Liver (tissue), 9 donors: ENCODE results near the gene DNPH1. TPM values are rescaled to one million over a fixed set of nuclear protein-coding genes. Genes with fewer than 3 reads are reported as not detected.

Source experiments
- DNase-seq: peaks from one replicate; pipeline ENCODE4 v3.0.0-alpha.2; 2017; ENCODE audit warnings: low spot score
- H3K27ac ChIP-seq, 2 donors: one replicate each; pipeline ENCODE4 v1.7.0; 2013; ENCODE audit warnings: inconsistent platforms in 2 of 2, low read length in 2 of 2, control low read depth in 1 of 2, low read depth in 1 of 2, mild to moderate bottlenecking in 1 of 2
- H3K27me3 ChIP-seq, 4 donors: one replicate each; pipeline versions ENCODE4 v1.6.1 to v1.7.0; 2013; ENCODE audit warnings: low read length in 3 of 4, inconsistent platforms in 1 of 4, mild to moderate bottlenecking in 1 of 4, moderate library complexity in 1 of 4; ENCODE audit not compliant: control insufficient read depth in 4 of 4, insufficient read depth in 4 of 4
- H3K36me3 ChIP-seq, 4 donors: one replicate each; pipeline versions ENCODE4 v1.6.1 to v1.7.0; 2013; ENCODE audit warnings: low read length in 3 of 4, mild to moderate bottlenecking in 3 of 4, low read depth in 1 of 4, moderate library complexity in 1 of 4; ENCODE audit not compliant: control insufficient read depth in 4 of 4, insufficient read depth in 3 of 4
- H3K4me1 ChIP-seq, 4 donors: one replicate each; pipeline versions ENCODE4 v1.6.1 to v1.7.0; 2013; ENCODE audit warnings: low read length in 3 of 4, mild to moderate bottlenecking in 3 of 4, moderate library complexity in 1 of 4; ENCODE audit not compliant: control insufficient read depth in 4 of 4, insufficient read depth in 4 of 4
- H3K4me3 ChIP-seq, 3 donors: one replicate each; pipeline versions ENCODE4 v1.6.1 to v1.7.0; 2013; ENCODE audit warnings: low read length in 3 of 3, control low read depth in 1 of 3, low read depth in 1 of 3, mild to moderate bottlenecking in 1 of 3
- H3K9ac ChIP-seq, 2 donors: one replicate each; pipeline ENCODE4 v1.7.0; 2013; ENCODE audit warnings: low read length in 2 of 2, mild to moderate bottlenecking in 2 of 2, moderate library complexity in 2 of 2, control low read depth in 1 of 2, low read depth in 1 of 2
- H3K9me3 ChIP-seq, 4 donors: one replicate each; pipeline versions ENCODE4 v1.6.1 to v1.7.0; 2013; ENCODE audit warnings: low read length in 3 of 4; ENCODE audit not compliant: control insufficient read depth in 4 of 4
- EGR1 ChIP-seq, 2 donors: IDR thresholded peaks; 2 replicates each; pipeline ENCODE4 v1.6.1; 2016 to 2018; ENCODE audit warnings: antibody characterized with exemption in 2 of 2, low read depth in 2 of 2
- FOXA2 ChIP-seq: IDR thresholded peaks from 2 replicates; pipeline ENCODE4 v1.6.1; 2016; ENCODE audit warnings: antibody characterized with exemption
- GABPA ChIP-seq, 2 donors: IDR thresholded peaks in 1 of 2; conservative IDR thresholded peaks in 1 of 2; 2 replicates each; pipeline ENCODE4 v1.6.1; 2016; ENCODE audit warnings: antibody characterized with exemption in 2 of 2, mild to moderate bottlenecking in 1 of 2, moderate library complexity in 1 of 2
- HNF4A ChIP-seq, 2 donors: conservative IDR thresholded peaks; 2 replicates each; pipeline ENCODE4 v1.6.1; 2016; ENCODE audit warnings: antibody characterized with exemption in 2 of 2, mild to moderate bottlenecking in 2 of 2
- HNF4G ChIP-seq: IDR thresholded peaks from 2 replicates; pipeline ENCODE4 v1.6.1; 2016; ENCODE audit warnings: antibody characterized with exemption
- RAD21 ChIP-seq, 2 donors: IDR thresholded peaks; 2 replicates each; pipeline ENCODE4 v1.6.1; 2016; ENCODE audit warnings: antibody characterized with exemption in 2 of 2, mild to moderate bottlenecking in 2 of 2
- RXRA ChIP-seq, 2 donors: IDR thresholded peaks; 2 replicates each; pipeline ENCODE4 v1.6.1; 2017 to 2018; ENCODE audit warnings: antibody characterized with exemption in 2 of 2, mild to moderate bottlenecking in 1 of 2
- TAF1 ChIP-seq: conservative IDR thresholded peaks from 2 replicates; pipeline ENCODE4 v1.6.1; 2016; ENCODE audit warnings: antibody characterized with exemption, mild to moderate bottlenecking
- ZBTB33 ChIP-seq: IDR thresholded peaks from 2 replicates; pipeline ENCODE4 v1.6.1; 2016; ENCODE audit warnings: antibody characterized with exemption
- WGBS: extraction: QIAGEN DNeasy Blood & Tissue Kit; methylation state at CpG from one replicate; pipeline ENCODE4 v1.1.7; 2013; 5-methylcytosine and 5-hydroxymethylcytosine counted together
- polyA plus RNA-seq, 2 donors: library from polyadenylated mRNA; stranded (reverse) in 1 of 2; unstranded in 1 of 2; fragments of 200-250 nt in 1 of 2; fragments of >200 nt in 1 of 2; fragmentation: Nextera tagmentation in 1 of 2; extraction: Ambion mirVana in 1 of 2; gene quantifications; one replicate each; pipeline versions ENCODE4 v1.2.1 to v1.2.3, GENCODE V29; 2013 to 2015
- total RNA-seq, 2 donors: library from RNA; depleted of rRNA; stranded (reverse); fragments of >200 nt; gene quantifications; one replicate each; pipeline ENCODE4 v1.2.3, GENCODE V29; 2014
- TF ChIP-seq, protein P1 (sequence below): IDR thresholded peaks from 2 replicates; pipeline ENCODE4 v1.6.1; 2016; ENCODE audit warnings: antibody characterized with exemption, mild to moderate bottlenecking
- TF ChIP-seq, protein P2 (sequence below): IDR thresholded peaks from 2 replicates; pipeline ENCODE4 v1.6.1; 2016; ENCODE audit warnings: antibody characterized with exemption
- TF ChIP-seq, protein P3 (sequence below): fragments of 150-350 bp; IDR thresholded peaks from 2 replicates; pipeline ENCODE4 v1.5.1; 2017; ENCODE audit warnings: improper control_type of control experiment, low read depth, low read length; ENCODE audit not compliant: missing input control
- donor health status: healthy.
- donor health status: healthy.
- donor health status: healthy.
- donor health status: healthy.
- donor health status: healthy.

The DNPH1 gene
- total and polyA plus RNA-seq, 4 donors = 53.2 to 195 (median 103) TPM

DNA sequence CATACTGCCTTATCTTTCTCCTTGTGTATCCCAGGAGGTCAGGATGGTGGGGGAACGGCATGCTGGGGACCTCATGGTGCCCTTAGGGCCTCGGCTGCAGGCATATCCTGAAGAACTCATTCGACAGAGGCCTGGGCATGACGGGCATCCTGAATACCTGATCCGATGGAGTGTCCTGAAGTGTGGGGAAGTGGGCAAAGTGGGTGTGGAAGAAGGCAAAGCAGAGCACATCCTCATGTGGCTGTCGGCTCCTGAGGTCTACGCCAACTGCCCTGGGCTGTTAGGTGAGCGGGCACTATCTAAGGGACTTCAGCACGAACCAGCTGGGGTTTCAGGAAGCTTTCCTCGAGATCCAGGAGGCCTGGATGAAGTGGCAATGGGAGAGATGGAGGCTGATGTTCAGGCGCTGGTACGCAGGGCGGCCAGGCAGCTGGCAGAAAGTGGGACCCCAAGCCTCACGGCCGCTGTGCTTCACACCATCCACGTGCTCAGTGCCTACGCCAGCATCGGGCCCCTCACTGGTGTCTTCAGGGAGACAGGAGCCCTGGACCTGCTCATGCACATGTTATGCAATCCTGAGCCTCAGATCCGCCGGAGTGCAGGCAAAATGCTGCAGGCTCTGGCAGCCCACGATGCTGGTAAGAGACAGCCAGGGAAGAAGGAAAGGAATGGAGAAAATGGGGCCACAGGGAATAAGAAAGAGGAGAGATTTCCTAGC, 44.9 kb downstream of the DNPH1 start:
- Histone ChIP-seq H3K9me3 (no peaks in the 10 kb centered on the region), H3K4me1 (peaks cover 0 to 18% (median 17%) of the 10 kb centered on the region in 4 donors), H3K36me3 (peaks cover 2 to 41% (median 17%) of the 10 kb centered on the region in 4 donors), H3K4me3 (no peak overlapping the region), H3K27me3 (no peaks in the 10 kb centered on the region), H3K9ac (no peak overlapping the region), H3K27ac (no peak overlapping the region)
- 94% methylated on average over 21 of the region's 21 CpGs for WGBS
- no peak for TF ChIP-seq HNF4G
- TF ChIP-seq EGR1 (IDR thresholded peaks at IDR 0.05; ENCODE audit: low read depth in 2 of 2) = no peak
- TF ChIP-seq HNF4A (conservative IDR thresholded peaks at IDR 0.05) = no peak
- TF ChIP-seq, protein P1, sequence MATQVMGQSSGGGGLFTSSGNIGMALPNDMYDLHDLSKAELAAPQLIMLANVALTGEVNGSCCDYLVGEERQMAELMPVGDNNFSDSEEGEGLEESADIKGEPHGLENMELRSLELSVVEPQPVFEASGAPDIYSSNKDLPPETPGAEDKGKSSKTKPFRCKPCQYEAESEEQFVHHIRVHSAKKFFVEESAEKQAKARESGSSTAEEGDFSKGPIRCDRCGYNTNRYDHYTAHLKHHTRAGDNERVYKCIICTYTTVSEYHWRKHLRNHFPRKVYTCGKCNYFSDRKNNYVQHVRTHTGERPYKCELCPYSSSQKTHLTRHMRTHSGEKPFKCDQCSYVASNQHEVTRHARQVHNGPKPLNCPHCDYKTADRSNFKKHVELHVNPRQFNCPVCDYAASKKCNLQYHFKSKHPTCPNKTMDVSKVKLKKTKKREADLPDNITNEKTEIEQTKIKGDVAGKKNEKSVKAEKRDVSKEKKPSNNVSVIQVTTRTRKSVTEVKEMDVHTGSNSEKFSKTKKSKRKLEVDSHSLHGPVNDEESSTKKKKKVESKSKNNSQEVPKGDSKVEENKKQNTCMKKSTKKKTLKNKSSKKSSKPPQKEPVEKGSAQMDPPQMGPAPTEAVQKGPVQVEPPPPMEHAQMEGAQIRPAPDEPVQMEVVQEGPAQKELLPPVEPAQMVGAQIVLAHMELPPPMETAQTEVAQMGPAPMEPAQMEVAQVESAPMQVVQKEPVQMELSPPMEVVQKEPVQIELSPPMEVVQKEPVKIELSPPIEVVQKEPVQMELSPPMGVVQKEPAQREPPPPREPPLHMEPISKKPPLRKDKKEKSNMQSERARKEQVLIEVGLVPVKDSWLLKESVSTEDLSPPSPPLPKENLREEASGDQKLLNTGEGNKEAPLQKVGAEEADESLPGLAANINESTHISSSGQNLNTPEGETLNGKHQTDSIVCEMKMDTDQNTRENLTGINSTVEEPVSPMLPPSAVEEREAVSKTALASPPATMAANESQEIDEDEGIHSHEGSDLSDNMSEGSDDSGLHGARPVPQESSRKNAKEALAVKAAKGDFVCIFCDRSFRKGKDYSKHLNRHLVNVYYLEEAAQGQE = no peak
- TF ChIP-seq RAD21 (IDR thresholded peaks at IDR 0.05) = no peak
- no peak for DNase-seq

DNA sequence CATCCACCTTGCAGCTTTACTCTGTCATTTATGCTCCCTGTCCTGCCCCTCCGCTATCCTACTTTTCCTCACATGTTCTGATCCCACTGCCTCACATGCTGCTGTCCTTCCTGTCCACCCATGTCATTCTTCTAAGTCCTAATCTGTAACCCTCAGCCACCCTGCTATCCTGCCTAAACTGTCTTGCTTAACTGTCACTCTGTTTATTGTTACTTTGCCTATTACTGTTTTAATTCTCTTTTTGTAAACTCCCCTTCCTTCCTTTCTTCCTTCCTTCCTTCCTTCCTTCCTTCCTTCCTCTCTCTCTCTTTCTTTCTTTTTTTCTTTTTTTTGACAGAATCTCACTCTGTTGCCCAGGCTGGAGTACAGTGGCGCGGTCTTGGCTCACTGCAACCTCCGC, 45.8 kb downstream of the DNPH1 start:
- TF ChIP-seq TAF1 (no peak), EGR1 (IDR thresholded peaks at IDR 0.05; ENCODE audit: low read depth in 2 of 2) (no peak), RXRA (IDR thresholded peaks at IDR 0.05) (no peak), GABPA (IDR thresholded peaks at IDR 0.05 in 1 of 2, conservative IDR thresholded peaks at IDR 0.05 in 1 of 2) (no peak)
- TF ChIP-seq, protein P2, sequence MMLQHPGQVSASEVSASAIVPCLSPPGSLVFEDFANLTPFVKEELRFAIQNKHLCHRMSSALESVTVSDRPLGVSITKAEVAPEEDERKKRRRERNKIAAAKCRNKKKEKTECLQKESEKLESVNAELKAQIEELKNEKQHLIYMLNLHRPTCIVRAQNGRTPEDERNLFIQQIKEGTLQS = no peak
- H3K27me3 ChIP-seq = no peaks in the 10 kb centered on the region
- WGBS = 97% methylated on average over 4 of the region's 4 CpGs
- H3K4me3 ChIP-seq = no peak overlapping the region
- H3K9ac ChIP-seq = no peak overlapping the region
- H3K27ac ChIP-seq = no peak overlapping the region
- H3K9me3 ChIP-seq = no peaks in the 10 kb centered on the region
- peaks cover 0 to 18% (median 17%) of the 10 kb centered on the region in 4 donors for H3K4me1 ChIP-seq
- H3K36me3 ChIP-seq = peaks cover 8 to 48% (median 21%) of the 10 kb centered on the region in 4 donors
- DNase-seq = no peak

DNA sequence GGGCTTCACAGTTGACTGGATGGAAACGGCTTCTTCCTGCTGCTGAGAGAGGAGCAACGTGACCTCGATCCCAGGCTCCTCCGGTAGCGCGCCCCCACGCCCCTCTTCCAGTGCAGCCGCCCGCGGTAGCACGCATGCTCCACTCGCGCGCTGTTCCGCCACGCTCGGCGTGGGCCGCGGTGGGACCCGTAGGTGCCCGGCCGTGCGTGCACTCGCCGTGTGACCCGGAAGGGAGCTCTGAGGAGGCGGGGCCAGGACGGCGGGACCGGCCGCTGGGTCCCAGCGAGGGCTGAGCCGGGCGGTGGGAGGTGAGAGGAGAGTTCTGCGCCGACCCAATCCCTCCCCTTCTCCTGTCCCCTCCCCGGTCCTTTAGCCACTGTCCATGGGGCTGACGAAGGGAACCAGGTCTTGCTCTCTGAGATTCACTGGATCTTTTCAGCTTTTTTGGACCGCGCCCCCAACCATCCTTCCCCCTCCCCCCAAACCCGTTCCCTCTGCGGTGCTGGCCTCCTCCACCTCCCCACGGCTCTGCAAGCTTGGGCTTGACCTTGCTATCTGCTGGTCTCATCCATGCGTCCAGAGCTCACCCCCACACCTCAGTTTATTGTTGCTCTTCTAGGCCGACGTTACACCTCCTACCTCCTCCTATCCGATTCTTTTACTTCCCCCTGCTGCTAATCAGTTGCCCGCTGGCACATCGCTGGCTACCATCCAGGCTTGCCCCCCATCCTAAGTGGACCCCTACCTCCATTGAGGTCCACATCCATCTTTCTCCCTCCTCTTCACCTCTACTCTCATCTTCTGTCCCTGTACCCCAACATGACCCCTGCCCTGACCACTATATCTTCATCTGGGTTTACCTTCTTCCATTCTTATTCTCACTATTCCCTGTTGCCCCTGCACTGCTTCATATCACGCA, 47.1 kb downstream of the DNPH1 start, which contains the start of gene CUL9:
TSS of gene CUL9 (plus strand) at position 255 of the 919 bp plus-strand sequence. CDS start 2,115 bp downstream, outside the sequence.
- Histone ChIP-seq H3K27ac (peak within 1 kb of the TSS; percentile 57 to 71), H3K4me3 (peak within 1 kb of the TSS; percentile 73 to 89 (median 86)), H3K9ac (peak within 1 kb of the TSS; percentile 61 to 63), H3K36me3 (peaks cover 14 to 41% (median 21%) of the 10 kb centered on the region in 4 donors), H3K9me3 (no peaks in the 10 kb centered on the region), H3K27me3 (no peaks in the 10 kb centered on the region), H3K4me1 (peaks cover 0 to 18% (median 17%) of the 10 kb centered on the region in 4 donors)
- 1% methylated on average over 51 of the region's 51 CpGs for WGBS
- DNase-seq = peak; percentile 78
- TF ChIP-seq ZBTB33 (peak; percentile 51), TAF1 (no peak), EGR1 (IDR thresholded peaks at IDR 0.05; ENCODE audit: low read depth in 2 of 2) (no peak), FOXA2 (no peak)
- TF ChIP-seq, protein P1 = peak; percentile 22
- TF ChIP-seq, protein P3, sequence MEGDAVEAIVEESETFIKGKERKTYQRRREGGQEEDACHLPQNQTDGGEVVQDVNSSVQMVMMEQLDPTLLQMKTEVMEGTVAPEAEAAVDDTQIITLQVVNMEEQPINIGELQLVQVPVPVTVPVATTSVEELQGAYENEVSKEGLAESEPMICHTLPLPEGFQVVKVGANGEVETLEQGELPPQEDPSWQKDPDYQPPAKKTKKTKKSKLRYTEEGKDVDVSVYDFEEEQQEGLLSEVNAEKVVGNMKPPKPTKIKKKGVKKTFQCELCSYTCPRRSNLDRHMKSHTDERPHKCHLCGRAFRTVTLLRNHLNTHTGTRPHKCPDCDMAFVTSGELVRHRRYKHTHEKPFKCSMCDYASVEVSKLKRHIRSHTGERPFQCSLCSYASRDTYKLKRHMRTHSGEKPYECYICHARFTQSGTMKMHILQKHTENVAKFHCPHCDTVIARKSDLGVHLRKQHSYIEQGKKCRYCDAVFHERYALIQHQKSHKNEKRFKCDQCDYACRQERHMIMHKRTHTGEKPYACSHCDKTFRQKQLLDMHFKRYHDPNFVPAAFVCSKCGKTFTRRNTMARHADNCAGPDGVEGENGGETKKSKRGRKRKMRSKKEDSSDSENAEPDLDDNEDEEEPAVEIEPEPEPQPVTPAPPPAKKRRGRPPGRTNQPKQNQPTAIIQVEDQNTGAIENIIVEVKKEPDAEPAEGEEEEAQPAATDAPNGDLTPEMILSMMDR = no peak
